Stimulated activated CD8-positive, alpha-beta memory T cell treated with anti-CD3 and anti-CD28 coated beads, Interleukin-4, amount 100 ng/mL, for 48 hours (primary cell): ENCODE data around the gene APBB2.
A peak's percentile ranks its signal among the peaks of the same experiment; 100 is the strongest.
"Not testable (repeated sequence)": the region's sequence is repeated elsewhere in the genome, so short reads cannot be mapped to it uniquely, and the experiment has no call there.

Experiments used
- DNase-seq: peaks from one replicate; pipeline ENCODE4 v3.0.0-alpha.2; 2020

The APBB2 gene

DNA sequence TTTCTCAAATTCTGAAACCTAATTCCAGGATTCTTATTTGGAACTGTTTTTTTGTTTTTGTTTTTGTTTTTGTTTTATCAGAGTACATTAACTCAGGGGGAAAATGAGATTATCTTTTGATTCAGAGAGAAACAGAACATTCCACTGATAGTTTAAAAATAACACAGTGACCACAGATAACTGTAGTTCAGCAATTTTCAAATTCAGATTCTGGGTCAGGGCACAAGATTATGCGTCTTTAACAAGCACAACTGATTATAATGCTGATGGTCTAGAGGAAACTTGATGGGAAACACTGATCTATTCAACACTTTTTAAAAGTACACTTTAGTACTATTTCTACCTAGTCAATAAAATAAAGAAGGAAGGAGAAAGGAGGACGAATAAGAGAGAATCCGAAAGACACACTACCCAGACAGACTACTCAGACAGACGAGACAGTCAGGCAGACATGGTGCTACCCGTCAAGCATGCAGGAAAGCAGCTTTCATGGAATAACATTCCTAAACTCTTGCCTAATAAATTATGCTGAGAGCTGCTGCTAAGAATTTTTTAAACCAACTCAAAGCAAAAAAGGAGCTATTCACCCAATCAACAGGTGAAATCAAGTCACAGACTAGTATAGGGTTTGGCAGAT, 59.0 kb downstream of the APBB2 start:
- no peak for DNase-seq

DNA sequence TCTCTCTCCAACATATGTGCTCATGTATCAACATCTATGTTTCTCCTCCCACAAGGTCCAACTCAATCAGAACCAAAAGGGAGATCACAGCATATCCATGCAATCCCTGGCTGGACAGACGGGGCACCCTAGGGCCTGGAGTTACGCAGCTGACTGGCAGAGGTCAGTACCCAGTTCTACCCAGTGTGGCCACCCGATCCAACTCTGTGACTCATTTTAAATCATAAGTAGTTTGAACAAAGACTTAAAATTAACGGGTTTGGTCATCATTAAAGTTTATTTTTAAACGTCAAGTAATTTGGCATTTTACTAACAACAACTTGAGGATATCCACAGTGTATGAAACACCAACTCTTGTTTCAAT, 59.5 kb downstream of the APBB2 start:
- no peak for DNase-seq

DNA sequence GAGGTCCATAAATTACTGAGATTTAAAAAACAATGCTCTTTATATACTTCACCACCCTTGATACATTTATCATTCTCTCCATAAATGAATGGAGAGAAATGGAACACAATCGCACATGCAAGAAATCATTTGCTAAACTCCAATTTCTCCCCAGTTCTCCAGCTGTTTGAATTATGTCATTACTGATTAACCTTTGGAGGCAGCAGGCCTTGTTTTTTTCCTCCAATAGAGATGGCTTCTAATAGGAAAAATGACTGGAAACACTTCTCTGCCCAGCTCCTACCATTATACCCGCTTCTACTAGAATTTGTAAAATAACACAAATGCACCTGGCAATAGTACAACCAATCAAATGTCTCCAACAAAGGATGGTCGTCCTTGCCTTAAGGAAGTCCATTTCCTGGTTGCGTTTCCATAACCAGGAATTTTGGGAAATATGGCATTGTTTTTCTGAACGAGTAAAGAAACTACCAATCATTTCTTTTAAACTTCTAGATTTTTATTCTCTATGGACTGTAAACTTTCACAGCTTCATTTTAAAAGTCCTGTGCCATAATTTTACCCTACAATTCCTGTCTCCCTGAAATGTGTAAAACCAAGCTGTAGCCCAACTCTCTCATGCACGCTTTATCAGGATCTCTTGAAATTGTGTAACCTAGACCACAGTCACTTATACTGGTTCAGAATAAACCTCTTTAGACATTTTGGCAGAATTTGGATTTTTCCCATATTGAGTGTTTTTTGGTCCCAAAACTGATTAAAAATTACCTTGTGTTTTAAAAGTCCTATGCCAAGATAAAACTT, 60.1 kb downstream of the APBB2 start:
- DNase-seq = no peak

DNA sequence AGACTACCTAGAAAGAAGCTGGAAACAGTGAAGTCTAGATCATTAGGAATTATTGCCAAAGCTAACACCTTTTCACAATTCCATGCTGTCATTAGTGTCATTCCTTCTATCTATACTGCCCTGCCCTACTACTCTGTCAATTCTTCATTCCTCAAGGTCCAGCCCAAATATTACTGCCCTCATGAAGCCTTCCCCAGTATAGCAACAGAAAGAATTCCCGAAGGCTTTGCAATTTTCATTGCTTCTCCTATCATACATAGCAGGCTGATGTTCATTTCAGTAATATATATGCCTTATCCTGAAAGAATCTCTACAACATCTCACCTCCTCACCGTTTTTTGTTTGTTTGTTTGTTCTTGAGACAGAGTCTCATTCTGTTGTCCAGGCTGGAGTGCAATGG, 63.9 kb downstream of the APBB2 start:
- no peak for DNase-seq

DNA sequence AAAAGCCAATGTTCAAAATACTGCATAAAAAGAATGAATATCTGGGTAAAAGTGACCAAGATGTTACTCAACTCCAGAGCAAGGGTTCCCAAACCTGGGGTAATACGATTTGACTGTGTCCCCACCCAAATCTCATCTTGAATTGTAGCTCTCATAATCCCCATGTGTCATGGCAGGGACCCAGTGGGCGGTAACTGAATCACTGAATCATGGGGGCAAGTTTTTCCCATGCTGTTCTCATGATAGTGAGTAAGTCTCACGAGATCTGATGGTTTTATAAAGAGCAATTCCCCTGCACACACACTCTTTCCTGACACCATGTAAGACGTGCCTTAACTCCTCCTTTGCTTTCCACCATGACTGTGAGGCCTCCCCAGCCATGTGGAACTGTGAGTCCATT, 64.8 kb downstream of the APBB2 start:
- DNase-seq = peak; percentile 24

DNA sequence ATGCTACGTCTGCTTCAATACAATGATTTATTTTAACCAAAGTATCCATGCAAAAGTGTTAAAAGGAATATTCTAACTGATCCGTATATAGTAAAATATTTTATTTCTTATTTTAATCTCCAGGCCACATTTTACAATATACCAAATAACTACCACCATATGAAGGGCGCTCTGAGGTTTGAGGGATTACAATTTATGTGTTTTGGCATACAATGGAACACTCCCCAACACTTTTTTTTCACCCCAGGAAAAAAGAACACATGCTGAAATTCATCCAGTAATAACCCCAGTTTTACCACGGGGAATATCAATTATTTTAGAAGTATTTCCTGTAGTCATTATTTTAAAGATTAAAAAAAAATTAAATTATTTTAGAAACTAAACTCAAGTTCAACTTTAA, 65.4 kb downstream of the APBB2 start:
- DNase-seq = no peak

DNA sequence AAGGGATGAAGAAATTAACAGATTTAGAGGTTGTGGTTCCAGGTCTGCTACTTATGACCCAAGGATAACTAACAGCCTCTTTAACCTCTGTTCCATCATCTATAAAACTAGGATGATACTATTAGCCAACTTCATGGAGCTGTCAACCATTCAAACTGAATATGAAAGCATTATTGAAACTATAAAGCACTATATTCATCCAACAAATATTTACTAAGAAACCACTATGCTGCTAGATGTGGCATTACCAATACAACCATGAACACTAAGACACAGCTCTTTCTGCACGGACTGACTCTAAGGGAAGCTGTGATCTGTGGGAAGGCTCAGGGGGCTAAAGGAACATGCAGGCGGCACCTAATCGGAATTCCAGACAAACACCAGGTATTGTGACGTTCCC, 66.0 kb downstream of the APBB2 start:
- no peak for DNase-seq

DNA sequence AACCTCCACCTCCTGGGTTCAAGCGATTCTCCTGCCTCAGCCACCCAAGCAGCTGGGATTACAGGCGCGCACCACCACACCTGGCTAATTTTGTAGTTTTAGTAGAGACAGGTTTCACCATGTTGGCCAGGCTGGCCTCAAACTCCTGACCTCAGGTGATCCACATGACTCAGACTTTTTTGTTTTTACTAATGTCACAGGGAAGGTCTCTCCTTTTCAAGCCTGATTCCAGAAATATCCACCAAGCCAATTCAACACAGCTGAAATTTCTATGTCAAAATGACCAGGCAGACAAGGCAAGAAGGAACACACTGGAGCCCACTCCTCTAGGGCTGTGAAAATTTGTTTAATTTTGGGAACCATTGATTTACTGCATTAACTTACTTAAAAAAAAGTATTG, 66.8 kb downstream of the APBB2 start:
- DNase-seq = not testable (repeated sequence)

DNA sequence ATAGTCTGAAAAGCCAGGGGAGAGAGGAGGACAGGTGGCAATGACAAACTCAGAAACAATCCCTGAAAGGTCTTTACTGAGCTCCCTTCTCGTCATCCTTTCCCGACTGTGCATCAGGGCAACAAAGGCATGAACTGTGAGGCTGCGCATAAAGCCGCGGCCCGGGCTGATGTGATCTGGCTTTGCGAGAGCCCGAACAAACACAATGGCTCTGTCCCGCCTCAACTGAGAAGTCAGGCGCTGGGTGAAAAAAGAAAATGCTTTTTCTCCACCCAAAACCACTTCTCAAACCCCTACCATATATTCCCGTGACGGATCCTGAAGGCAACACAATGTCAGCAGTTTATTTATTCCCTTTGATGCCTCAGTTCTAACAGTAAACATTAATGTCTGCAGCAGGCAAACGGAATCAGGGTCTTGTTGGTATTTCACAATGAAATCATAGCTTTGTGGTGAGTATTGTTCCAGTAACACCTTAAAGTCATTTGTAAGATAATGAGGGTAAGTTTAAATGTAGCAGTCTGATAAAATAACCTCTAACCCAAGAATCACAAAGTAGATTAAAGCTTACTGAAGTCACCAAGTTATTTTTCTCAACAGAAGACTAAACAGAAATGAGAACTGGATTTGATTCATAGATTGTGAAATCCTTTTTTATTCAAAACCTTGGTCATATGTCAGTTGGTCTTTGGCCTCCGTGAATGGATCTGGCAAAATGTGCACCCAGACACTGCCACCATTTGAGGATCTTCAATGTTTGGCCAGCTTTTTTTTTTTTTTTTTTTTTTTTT, 67.4 kb downstream of the APBB2 start:
- DNase-seq = no peak

DNA sequence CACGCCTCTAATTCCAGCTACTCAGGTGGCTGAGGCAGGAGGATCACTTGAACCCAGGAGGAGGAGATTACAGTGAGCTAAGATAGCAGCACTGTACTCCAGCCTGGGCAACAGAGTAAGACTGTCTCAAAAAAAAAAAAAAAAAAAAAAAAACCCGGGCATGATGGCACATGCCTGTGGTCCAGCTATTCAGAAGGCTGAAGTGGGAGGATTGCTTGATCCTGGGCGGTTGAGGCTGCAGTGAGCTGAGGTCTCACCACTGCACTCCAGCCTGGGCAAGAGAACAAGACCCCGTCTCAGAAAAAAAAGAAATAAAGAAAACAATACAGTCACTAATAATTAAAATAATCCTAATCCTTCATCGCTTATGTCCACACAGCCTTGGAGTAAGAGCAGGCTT, 68.1 kb downstream of the APBB2 start:
- DNase-seq = no peak

DNA sequence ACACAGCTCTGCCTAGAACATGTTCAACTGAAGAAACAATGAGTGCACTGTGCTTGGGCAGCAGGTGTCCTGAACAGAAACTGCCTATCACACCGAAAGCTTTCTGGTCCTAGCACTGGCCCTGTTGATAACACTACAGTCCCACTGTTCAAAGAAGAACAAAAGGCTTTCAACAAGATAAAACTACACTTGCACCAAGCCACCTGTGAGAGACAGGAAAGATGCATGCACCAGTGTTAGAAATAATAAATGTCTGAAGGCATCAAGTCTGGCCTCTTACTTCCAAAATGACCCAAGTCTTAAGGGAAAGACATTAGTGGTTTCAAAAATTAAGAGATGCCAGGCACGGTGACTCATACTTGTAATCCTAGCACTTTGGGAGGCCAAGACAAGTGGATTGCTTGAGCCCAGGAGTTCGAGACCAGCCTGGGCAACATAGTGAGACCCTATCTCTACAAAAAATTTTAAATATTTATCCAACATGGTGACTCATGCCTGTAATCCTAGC, 68.7 kb downstream of the APBB2 start:
- no peak for DNase-seq

DNA sequence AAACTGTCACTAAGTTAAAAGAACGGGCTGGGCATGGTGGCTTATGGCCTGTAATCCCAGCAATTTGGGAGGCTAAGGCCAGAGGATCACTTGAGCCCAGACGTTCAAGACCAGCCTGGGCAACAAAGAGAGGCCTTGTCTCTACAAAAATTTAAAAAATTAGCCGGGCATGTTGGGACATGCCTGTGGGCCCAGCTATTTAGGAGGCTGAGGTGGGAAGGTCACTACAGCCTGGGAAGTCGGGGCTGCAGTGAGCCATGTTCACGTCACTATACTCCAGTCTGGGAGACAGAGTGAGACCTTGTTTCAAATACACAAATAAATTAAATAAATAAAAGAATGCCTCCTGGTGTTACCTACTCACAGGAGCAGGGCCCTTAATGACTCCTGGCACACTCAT, 69.5 kb downstream of the APBB2 start:
- no peak for DNase-seq

DNA sequence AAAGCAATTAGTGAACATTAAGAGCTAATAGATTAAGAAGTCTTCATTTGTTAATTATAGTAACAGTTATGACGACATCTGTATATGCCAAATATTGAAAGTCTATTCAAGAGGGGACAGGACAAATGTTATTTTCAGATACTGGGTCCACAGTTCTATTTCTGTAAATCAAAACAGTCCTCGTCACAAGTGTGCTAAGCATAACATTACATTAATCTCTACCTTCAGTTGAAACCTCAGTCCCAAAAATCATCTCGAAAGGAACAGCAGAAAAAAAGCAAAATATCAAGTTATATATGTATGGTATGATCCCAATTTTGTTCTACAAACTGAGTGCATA, 70.3 kb downstream of the APBB2 start:
- no peak for DNase-seq

DNA sequence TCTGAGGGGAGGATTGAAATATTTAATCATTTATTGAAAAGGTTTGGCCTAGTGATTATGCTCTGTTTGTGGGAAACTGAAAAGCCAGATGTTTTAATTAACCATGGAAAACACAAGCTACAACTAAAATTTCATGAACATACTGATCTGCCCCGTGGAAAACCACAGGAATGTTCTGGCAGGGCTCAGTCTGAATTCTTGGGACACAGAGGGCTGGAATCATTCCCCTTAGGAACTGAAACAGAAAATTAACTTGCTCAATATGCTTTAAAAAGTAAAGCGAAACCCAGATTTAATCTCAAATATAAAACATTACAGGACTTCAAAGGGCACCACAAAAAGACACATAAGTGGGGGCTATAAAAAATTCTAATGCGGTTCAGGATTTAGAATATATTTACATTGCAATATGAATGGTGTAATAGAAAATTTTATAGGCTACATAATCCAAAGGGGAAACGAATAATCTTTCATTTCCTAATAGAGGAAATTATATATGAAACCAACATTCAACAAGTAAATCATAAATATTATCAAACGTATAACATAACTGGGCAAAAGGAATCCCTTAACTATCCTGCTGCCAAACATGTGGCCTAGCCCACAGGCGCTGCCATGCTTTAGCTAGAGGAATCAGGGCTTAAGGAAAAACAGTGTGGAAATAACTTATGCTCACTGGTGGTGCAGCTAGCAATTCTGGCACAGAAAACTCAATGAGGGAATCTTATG, 70.9 kb downstream of the APBB2 start:
- no peak for DNase-seq

DNA sequence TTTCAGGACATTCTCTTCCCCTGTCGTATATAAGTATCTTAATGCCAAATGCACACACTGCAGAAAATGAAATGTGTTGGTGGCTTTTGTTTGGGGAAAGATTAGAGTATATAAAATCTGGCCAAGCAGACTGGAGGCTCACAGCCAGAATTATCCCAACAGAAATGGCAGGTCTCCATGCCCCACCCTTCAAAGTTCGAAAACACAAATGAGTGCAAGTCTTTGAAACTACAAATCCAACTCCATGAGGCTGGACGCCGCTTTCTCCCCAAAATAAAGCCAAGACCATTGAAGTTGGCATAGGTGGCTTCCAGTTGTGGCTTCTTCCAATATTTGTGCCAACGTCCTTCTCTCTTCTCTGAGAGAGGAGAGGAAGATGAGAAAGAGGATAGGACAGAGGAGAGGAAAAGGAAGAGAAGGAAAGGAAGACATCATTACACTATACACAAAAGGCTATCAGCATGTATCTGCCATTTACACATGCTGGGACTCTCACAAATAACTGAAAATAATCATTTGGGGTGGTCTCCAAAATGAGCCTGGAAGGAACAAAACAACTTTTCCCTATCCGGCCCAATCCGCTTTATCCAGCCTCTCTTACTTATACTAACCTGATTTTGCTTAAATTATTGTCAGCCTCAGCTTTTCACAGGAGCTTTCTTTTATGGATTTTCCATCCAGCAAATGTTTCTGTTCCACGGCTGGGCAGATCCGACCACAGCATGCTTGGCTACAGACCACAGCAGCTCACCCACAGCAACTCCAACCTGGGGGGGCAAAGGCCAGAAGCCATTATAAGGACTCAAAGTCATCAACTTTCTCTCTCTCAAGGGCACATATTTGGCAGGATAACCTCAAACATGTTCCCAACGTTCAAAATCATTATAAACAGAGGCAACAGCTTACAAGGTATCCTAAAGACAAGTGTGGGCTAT, 71.7 kb downstream of the APBB2 start:
- no peak for DNase-seq

DNA sequence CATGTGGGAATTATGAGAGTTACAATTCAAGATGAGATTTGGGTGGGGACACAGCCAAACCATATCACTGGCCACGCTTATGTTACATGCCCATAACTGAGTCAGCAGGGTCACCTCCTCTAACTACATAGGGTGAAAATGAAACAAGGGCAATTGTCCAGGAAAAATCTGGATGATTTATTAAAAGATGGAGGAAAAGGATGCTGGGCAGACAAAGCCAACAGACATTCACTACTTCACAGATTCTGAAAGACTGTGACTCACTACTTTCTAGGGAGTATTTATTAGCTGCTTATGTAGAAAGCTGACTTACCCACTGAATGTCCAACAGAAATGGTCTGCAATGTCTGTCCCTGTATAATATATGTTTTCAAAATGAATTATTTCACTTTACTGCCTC, 72.4 kb downstream of the APBB2 start:
- no peak for DNase-seq

DNA sequence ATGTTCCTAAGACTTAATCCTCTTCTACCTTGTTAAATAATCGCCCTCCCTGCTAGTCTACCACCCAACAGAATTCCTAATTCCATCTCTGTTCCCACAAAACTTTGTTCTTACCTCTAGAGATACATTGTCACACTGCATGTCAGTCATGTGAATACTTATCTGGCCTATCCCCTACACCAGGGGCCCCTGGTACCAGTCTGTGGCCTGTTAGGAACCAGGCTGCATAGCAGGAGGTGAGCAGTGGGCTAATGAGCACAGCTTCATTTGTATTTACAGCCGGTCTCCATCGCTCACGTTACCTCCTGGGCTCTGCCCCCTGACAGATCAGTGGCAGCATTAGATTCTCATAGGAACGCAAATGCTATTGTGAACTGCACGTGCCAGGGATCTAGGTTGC, 73.9 kb downstream of the APBB2 start:
- DNase-seq = no peak

DNA sequence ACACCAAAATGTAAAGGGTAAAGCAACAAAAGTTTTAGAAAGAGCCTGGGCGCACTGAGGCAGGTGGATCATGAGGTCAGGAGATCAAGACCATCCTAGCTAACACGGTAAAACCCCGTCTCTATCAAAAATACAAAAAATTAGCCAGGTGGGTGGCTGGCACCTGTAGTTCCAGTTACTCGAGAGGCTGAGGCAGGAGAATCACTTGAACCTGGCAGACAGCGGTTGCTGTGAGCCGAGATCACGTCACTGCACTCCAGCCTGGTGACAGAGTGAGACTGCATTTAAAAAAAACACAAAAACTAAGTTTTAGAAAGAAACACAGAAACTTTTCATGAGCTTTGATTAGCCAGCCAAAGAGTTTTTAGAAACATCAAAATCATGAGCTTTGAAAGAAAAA, 76.5 kb downstream of the APBB2 start:
- DNase-seq = no peak

DNA sequence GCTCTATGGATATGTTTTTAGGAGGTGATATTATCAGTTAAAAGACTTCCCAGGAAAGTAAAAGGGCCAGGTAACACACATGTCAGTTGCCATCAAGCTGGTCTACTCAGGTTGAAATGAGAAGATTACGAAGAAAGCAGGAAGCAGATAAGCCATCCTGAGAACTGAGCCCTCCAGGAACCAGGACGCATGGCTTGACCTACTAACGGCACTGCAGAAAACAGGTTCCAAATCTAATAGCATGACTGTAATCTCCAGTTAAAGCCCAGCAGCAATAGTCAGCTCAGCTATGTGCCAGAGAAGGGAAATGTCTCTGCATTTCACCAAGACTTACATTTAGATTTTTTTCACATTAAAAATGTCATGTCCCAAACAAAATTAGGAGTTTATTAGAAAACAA, 77.9 kb downstream of the APBB2 start:
- DNase-seq = no peak

DNA sequence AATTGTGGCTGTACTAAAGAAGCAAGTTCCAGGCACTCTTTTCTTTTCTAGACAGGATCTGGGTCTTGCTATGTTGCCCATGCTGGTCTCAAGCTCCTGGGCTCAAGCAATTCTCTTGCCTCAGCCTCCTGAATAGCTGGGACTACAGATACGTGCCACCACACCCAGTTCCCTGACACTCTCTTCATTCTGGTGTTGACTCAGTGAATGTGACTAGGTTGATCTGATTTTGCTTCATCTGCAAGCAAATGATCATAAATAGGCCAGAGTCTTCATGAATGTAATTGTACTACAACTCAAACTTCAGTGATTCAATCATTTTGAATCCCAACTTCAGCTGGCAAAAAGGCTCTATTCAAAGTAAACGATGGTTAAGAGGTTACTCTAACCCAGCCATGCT, 78.5 kb downstream of the APBB2 start:
- DNase-seq = no peak

DNA sequence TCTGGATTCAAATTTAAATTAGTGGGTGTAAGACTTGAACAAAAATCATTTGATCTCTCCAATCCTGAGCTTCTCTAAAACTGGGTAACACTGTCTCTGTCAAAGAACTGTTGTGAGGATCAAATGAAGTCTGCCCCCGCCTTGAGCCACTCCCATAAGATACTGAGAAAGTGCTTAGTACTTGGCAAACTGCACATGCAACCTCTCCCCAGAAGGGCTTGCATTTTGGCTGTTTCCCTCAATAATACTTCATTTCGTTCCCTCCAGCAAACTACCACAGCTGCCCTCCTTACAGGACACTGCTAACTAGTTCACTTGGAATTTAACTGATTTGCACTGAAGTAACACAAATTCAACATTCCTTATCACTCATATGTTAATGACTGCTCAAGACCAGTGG, 79.8 kb downstream of the APBB2 start:
- DNase-seq = no peak

DNA sequence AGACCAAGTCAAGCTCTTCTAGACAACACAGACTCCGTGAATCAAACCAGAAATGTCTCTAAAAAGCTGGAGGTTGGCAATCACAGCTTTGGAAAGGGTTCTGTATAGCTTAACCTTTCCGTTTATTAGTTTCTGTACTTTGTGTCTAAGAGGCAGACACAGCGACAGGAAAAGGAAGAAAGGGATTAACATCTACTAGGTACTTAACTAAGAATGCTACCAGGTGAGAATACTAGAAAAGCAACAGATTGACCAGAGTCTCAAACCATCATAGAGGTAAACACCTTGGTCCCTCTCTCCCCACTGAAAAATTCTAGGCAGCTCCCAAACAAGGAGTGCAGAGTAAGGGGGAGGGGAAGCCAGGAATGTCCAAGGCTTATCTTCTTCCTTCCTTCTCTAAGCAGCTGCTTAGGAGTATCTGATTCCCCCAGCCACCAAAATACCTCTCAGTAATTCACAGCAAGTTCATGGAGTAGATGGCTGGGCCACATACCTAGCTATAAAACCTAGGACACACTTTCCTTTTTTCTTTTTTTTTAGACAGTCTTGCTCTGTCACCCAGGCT, 80.8 kb downstream of the APBB2 start:
- DNase-seq = no peak
